ENCODE data around the gene MIOS.
A peak's percentile ranks its signal among the peaks of the same experiment; 100 is the strongest.
"Not testable (repeated sequence)": the region's sequence is repeated elsewhere in the genome, so short reads cannot be mapped to it uniquely, and the experiment has no call there.

Gene MIOS

GRCh38 chr7:7554649-7555575 lies 11.8 kb upstream of the MIOS start:
- no peak for DNase-seq (ENCODE audit: low spot score)

GRCh38 chr7:7556852-7557251 lies 9.8 kb upstream of the MIOS start:
- DNase-seq (ENCODE audit: low spot score), result no peak

- no peak for DNase-seq (ENCODE audit: low spot score)
These were observed 9.4 kb upstream of the MIOS start for GRCh38 chr7:7557252-7557651.

- not testable (repeated sequence) for DNase-seq (ENCODE audit: low spot score)
These were observed 5.1 kb upstream of the MIOS start for GRCh38 chr7:7561591-7561990.

DNA sequence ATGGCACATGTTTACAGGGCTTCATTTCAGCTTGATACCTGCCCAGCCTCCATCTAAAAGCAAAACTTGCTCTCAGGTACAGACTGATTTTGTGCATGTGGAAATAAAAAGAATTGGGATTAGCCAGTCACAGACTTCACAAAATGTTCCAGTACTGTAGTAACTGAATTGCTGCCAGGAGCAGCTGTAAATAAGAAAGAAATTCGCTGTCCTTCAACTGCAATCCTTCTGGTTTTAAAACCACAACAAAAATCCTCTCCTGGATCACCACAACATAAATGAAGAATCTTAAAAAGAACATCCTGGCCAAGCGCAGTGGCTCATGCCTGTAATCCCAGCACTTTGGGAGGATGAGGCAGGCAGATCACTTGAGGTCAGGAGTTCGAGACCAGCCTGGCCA lies 3.9 kb upstream of the MIOS start:
- DNase-seq (ENCODE audit: low spot score), result no peak

- no peak for DNase-seq (ENCODE audit: low spot score)
These were observed 3.4 kb upstream of the MIOS start for GRCh38 chr7:7563269-7563668.

DNA sequence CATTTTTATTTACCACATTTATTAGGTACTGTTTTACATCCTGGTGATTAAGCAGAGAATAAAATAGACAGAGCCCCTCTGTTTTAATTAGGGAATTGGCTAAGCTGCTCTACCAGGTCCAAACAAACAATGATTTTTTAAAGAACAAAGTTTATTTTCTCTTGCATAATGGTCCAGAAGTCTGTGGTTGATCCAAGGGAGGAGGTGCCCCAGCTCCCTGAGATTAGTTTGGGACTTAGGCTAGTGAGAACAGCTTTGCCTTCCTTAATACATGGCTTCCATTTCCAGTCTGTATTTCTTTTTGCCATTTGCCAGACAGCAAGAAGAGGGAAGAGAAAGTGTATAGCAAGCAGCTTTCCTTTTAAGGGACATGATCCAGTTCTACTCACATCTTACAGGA lies 2.9 kb upstream of the MIOS start:
- no peak for DNase-seq (ENCODE audit: low spot score)

- DNase-seq (ENCODE audit: low spot score), result peak; percentile 75
These were observed 2.3 kb upstream of the MIOS start for GRCh38 chr7:7564323-7564780.

DNA sequence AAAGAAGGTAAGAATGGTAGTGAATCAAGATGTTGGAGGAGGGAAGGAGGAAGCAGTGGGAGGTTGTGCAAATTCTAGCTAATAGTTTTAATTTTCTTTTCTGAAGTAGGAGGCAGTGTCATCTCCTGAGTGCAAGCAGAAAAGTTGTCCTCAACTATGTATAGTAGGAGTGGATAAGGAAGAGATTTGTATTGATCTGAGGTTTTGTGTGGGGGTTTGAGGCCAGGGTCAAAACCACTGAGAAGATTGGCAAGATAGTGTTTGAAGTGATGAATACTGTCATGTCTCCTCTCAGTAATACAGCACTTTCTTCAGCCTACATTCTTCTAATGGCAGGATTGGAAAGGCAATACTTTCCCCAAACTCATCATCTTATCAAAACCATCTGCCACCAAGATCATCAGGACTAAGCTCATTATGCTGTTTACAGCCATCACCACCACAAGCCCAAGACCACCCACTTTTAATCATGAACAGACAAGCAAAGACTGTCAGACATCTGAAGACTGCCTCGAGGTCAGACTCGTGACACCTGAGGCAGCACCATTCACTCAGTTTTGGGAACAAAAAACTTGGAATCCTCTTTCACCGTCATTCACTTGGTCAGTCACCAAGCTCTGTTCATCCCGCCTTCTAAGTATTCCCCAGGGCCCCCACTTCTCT lies 1.5 kb upstream of the MIOS start:
- no peak for DNase-seq (ENCODE audit: low spot score)

DNA sequence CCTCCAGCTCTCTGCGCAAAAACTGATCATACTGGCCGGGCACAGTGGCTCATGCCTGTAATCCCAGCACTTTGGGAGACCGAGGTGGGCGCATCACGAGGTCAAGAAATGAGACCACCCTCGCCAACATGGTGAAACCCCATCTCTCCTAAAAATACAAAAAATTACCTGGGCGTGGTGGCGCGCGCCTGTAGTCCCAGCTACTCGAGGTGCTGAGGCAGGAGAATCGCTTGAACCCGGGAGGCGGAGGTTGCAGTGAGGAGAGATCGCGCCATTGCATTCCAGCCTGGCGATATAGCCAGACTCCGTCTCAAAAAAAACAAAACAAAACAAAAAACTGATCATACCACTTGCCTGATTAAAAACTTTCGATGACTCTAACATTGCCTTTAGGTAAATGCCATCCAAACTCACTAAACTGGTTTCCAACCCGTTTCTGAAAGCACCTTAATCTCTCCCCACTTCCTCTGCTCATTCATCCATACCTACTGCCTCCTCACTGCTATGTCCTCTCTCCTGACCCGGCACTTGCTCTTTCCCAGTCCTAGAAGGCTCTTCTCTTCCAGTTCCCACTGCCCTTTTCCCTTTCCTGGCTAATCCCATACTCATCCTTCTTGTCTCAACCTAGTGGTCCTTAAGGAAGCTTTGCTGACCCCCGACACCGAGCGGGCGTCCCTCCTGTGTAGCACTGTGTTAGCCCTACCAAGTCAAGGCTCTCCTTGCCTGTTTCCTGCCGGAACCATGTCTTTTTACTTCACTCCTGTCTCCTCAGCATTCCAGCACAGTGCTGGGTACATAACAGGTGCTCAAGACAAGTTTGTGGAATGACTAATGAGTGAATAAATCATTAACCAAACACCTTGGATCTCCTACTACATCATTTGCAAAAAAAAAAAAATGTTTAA lies 686 bp upstream of the MIOS start:
- no peak for DNase-seq (ENCODE audit: low spot score)

- no peak for DNase-seq (ENCODE audit: low spot score)
These were observed 1.3 kb downstream of the MIOS start for GRCh38 chr7:7567898-7568531.

- no peak for DNase-seq (ENCODE audit: low spot score)
These were observed 1.9 kb downstream of the MIOS start for GRCh38 chr7:7568553-7568952.

DNA sequence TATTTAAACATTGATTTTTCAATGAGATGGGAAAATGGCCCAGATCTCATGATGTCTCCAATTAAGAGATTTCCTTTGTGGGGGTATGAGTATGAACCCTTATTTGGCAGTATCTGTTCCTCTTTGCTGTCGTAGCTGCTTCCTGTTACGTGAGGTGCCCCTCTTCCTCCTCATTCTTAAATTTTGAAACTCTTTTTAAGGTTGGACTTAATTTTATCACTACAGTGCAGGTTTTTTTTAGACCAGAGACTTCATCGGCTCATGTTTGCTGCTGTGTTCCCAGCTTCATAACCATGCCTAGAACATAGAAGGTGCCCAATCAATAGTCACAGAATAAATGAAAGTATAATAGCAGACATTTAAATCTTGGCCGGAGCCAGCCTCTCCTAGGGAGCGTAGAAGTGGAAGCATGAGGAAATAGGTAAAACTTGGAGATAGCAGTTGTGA lies 2.4 kb downstream of the MIOS start:
- DNase-seq (ENCODE audit: low spot score), result no peak

DNA sequence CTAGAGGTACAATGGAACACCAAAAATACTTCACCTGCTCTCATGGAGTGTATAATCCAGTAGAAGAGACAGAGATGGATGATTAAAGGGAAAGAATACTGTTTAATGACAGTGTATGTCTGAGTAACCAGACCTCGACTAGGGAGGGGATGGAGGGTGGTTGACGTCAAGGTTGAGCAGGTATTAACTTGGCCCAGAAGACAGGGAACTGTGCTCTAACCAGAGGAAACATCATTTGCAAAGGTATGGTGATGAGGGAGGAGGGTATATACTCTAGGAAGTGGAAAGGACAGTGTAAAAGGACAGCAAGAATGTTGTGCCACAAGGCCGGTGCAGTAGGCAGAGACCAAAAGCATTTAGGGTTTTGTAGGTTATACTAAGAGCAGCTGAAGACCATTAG lies 2.9 kb downstream of the MIOS start:
- no peak for DNase-seq (ENCODE audit: low spot score)

DNA sequence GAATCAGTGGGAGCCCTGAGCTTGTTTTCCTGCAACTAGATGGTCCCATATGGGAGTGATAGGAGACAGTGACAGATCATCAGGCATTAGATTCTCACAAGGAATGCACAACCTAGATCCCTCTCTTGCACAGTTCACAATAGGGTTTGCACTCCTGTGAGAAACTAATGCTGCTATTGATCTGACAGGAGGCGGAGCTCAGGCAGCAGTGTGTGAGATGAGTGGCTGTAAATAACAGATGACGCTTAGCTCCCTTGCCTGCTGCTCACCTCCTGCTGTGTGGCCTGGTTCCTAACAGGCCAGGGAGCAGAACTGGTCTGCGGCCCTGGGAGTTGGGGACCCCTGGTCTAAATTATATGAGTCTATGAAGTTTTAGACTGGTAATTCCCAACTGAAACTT lies 3.9 kb downstream of the MIOS start:
- DNase-seq (ENCODE audit: low spot score), result no peak

- DNase-seq (ENCODE audit: low spot score), result no peak
These were observed 7.0 kb downstream of the MIOS start for GRCh38 chr7:7573701-7574100.

DNA sequence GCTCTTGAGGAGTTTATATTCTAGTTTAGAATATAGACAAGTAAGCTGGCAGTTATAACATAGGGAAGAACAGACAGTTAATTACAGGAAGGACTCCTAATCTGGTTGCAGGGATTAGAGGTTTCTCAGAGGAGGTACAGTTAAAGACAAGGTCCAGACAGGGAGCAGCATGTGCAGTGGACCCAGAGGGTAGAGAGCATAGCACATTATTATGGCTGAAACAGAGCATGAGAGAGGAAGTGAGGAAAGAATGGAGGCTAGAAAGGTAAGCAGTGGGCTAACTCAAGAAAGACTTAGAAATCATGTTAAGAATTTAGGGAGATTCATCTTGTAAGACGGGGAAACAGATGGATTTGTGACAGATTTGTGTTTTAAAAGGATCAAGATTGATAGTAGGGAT lies 9.7 kb downstream of the MIOS start:
- no peak for DNase-seq (ENCODE audit: low spot score)

DNA sequence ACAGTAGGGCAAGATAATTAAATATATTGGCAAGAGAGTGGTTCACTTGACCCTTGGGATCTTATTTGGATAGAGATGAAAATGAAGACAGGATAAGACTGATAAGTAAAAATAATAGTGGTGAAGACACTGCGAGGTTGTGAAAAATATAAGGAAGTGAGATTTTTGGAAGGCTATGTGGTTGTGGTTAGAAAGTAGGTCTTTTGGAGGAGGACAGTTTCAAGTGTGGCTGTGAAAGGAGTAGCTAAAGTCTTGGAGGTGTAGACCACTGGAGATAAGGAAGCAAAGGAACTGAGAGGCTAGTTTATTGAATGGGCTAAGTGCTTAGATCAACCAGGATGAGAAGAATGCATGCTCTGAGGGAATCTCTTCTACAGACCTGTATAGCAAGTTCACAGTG lies 11.2 kb downstream of the MIOS start:
- no peak for DNase-seq (ENCODE audit: low spot score)

DNA sequence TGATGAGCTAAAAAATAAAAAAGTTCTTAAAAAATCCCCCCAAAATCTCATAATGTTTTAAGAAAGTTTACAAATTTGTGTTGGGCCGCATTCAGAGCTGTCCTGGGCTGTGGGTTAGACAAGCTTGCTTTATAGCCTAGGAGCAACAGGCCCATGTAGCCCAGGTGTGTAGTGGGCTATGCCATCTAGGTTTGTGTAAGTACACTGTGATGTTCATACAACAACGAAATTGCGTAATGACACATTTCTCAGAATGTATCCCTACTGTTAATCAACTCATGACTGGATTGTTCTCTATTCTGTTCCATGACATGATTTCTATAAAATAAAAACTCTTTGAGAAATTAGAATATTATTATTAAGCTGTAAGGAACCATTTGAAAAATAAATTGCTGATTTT lies 13.0 kb downstream of the MIOS start:
- no peak for DNase-seq (ENCODE audit: low spot score)

- no peak for DNase-seq (ENCODE audit: low spot score)
These were observed 15.0 kb downstream of the MIOS start for GRCh38 chr7:7581531-7582179.

- DNase-seq (ENCODE audit: low spot score), result no peak
These were observed 15.9 kb downstream of the MIOS start for GRCh38 chr7:7582596-7582995.
